ENCODE results near the gene IVD.

Gene IVD

GRCh38 chr15:40420071-40420713 is 14.6 kb downstream of the IVD start:
- Histone ChIP-seq H3K36me3 (ENCODE audit: control insufficient read depth, insufficient read depth, low read length) (peaks cover 24% of the 10 kb centered on the region), H3K27ac (ENCODE audit: low read depth, low read length, severe bottlenecking) (no peak overlapping the region), H3K9me3 (ENCODE audit: control insufficient read depth, low read length) (no peaks in the 10 kb centered on the region), H3K4me3 (ENCODE audit: extremely low read depth, insufficient read depth, low read length, poor library complexity, severe bottlenecking) (no peak overlapping the region), H3K4me1 (ENCODE audit: control insufficient read depth, insufficient read depth, low read length, poor library complexity, severe bottlenecking) (peaks cover 6% of the 10 kb centered on the region)
- WGBS, 2 experiments (ENCODE audit: insufficient coverage in 2 of 2): 92 to 100% methylated on average over 6 to 8 of the region's 11 CpGs

GRCh38 chr15:40420793-40421192 is 15.2 kb downstream of the IVD start:
- no peak overlapping the region for H3K27ac ChIP-seq (ENCODE audit: low read depth, low read length, severe bottlenecking)
- H3K9me3 ChIP-seq (ENCODE audit: control insufficient read depth, low read length): no peaks in the 10 kb centered on the region
- 93 to 100% methylated on average over 2 of the region's 3 CpGs for WGBS, 2 experiments (ENCODE audit: insufficient coverage in 2 of 2)
- peaks cover 6% of the 10 kb centered on the region for H3K4me1 ChIP-seq (ENCODE audit: control insufficient read depth, insufficient read depth, low read length, poor library complexity, severe bottlenecking)
- peaks cover 18% of the 10 kb centered on the region for H3K36me3 ChIP-seq (ENCODE audit: control insufficient read depth, insufficient read depth, low read length)
- H3K4me3 ChIP-seq (ENCODE audit: extremely low read depth, insufficient read depth, low read length, poor library complexity, severe bottlenecking): no peak overlapping the region

- Histone ChIP-seq H3K9me3 (ENCODE audit: control insufficient read depth, low read length) (no peaks in the 10 kb centered on the region), H3K27ac (ENCODE audit: low read depth, low read length, severe bottlenecking) (no peak overlapping the region), H3K4me3 (ENCODE audit: extremely low read depth, insufficient read depth, low read length, poor library complexity, severe bottlenecking) (no peak overlapping the region), H3K36me3 (ENCODE audit: control insufficient read depth, insufficient read depth, low read length) (peaks cover 11% of the 10 kb centered on the region), H3K4me1 (ENCODE audit: control insufficient read depth, insufficient read depth, low read length, poor library complexity, severe bottlenecking) (peaks cover 6% of the 10 kb centered on the region)
- 16 to 23% methylated on average over 24 to 29 of the region's 31 CpGs for whole genome bisulfite sequencing, 2 experiments (ENCODE audit: insufficient coverage in 2 of 2)
These were observed 15.9 kb downstream of the IVD start for GRCh38 chr15:40421246-40422157.

- H3K36me3 ChIP-seq (ENCODE audit: control insufficient read depth, insufficient read depth, low read length): no peaks in the 10 kb centered on the region
- WGBS, 2 experiments (ENCODE audit: insufficient coverage in 2 of 2): 71 to 79% methylated on average over 1 to 5 of the region's 6 CpGs
- H3K27ac ChIP-seq (ENCODE audit: low read depth, low read length, severe bottlenecking): no peak overlapping the region
- peaks cover 6% of the 10 kb centered on the region for H3K4me1 ChIP-seq (ENCODE audit: control insufficient read depth, insufficient read depth, low read length, poor library complexity, severe bottlenecking)
- no peak overlapping the region for H3K4me3 ChIP-seq (ENCODE audit: extremely low read depth, insufficient read depth, low read length, poor library complexity, severe bottlenecking)
- no peaks in the 10 kb centered on the region for H3K9me3 ChIP-seq (ENCODE audit: control insufficient read depth, low read length)
These were observed 19.0 kb downstream of the IVD start for GRCh38 chr15:40424483-40425115.

- Histone ChIP-seq H3K4me1 (ENCODE audit: control insufficient read depth, insufficient read depth, low read length, poor library complexity, severe bottlenecking) (peaks cover 6% of the 10 kb centered on the region), H3K4me3 (ENCODE audit: extremely low read depth, insufficient read depth, low read length, poor library complexity, severe bottlenecking) (no peak overlapping the region), H3K27ac (ENCODE audit: low read depth, low read length, severe bottlenecking) (no peak overlapping the region), H3K36me3 (ENCODE audit: control insufficient read depth, insufficient read depth, low read length) (no peaks in the 10 kb centered on the region), H3K9me3 (ENCODE audit: control insufficient read depth, low read length) (no peaks in the 10 kb centered on the region)
- 84 to 89% methylated on average over 4 of the region's 5 CpGs for WGBS, 2 experiments (ENCODE audit: insufficient coverage in 2 of 2)
These were observed 20.1 kb downstream of the IVD start for GRCh38 chr15:40425681-40426080.

GRCh38 chr15:40427188-40427587 is 21.6 kb downstream of the IVD start:
- Histone ChIP-seq H3K9me3 (ENCODE audit: control insufficient read depth, low read length) (no peaks in the 10 kb centered on the region), H3K27ac (ENCODE audit: low read depth, low read length, severe bottlenecking) (no peak overlapping the region), H3K36me3 (ENCODE audit: control insufficient read depth, insufficient read depth, low read length) (no peaks in the 10 kb centered on the region), H3K4me3 (ENCODE audit: extremely low read depth, insufficient read depth, low read length, poor library complexity, severe bottlenecking) (no peak overlapping the region), H3K4me1 (ENCODE audit: control insufficient read depth, insufficient read depth, low read length, poor library complexity, severe bottlenecking) (no peaks in the 10 kb centered on the region)
- 90 to 95% methylated on average over 7 to 8 of the region's 9 CpGs for WGBS, 2 experiments (ENCODE audit: insufficient coverage in 2 of 2)

- Histone ChIP-seq H3K4me3 (ENCODE audit: extremely low read depth, insufficient read depth, low read length, poor library complexity, severe bottlenecking) (no peak overlapping the region), H3K9me3 (ENCODE audit: control insufficient read depth, low read length) (no peaks in the 10 kb centered on the region), H3K36me3 (ENCODE audit: control insufficient read depth, insufficient read depth, low read length) (no peaks in the 10 kb centered on the region), H3K4me1 (ENCODE audit: control insufficient read depth, insufficient read depth, low read length, poor library complexity, severe bottlenecking) (no peaks in the 10 kb centered on the region), H3K27ac (ENCODE audit: low read depth, low read length, severe bottlenecking) (no peak overlapping the region)
- WGBS, 2 experiments (ENCODE audit: insufficient coverage in 2 of 2): 100% methylated on average over 2 of the region's 4 CpGs; no CpG with 5 or more reads in 1 of the 2 experiments
These were observed 22.6 kb downstream of the IVD start for GRCh38 chr15:40428185-40428584.

- no peaks in the 10 kb centered on the region for H3K36me3 ChIP-seq (ENCODE audit: control insufficient read depth, insufficient read depth, low read length)
- no peaks in the 10 kb centered on the region for H3K4me1 ChIP-seq (ENCODE audit: control insufficient read depth, insufficient read depth, low read length, poor library complexity, severe bottlenecking)
- H3K9me3 ChIP-seq (ENCODE audit: control insufficient read depth, low read length): no peaks in the 10 kb centered on the region
- H3K4me3 ChIP-seq (ENCODE audit: extremely low read depth, insufficient read depth, low read length, poor library complexity, severe bottlenecking): no peak overlapping the region
- no peak overlapping the region for H3K27ac ChIP-seq (ENCODE audit: low read depth, low read length, severe bottlenecking)
- 69 to 84% methylated on average over 4 to 5 of the region's 10 CpGs for WGBS, 2 experiments (ENCODE audit: insufficient coverage in 2 of 2)
These were observed 23.6 kb downstream of the IVD start for GRCh38 chr15:40429068-40429710.

- no peaks in the 10 kb centered on the region for H3K36me3 ChIP-seq (ENCODE audit: control insufficient read depth, insufficient read depth, low read length)
- no peaks in the 10 kb centered on the region for H3K9me3 ChIP-seq (ENCODE audit: control insufficient read depth, low read length)
- 53% methylated on average over 9 to 10 of the region's 10 CpGs for WGBS, 2 experiments (ENCODE audit: insufficient coverage in 2 of 2)
- H3K4me3 ChIP-seq (ENCODE audit: extremely low read depth, insufficient read depth, low read length, poor library complexity, severe bottlenecking): no peak overlapping the region
- H3K4me1 ChIP-seq (ENCODE audit: control insufficient read depth, insufficient read depth, low read length, poor library complexity, severe bottlenecking): no peaks in the 10 kb centered on the region
- H3K27ac ChIP-seq (ENCODE audit: low read depth, low read length, severe bottlenecking): no peak overlapping the region
These were observed 24.7 kb downstream of the IVD start for GRCh38 chr15:40430271-40430805.

GRCh38 chr15:40435023-40435709 is 29.6 kb downstream of the IVD start:
- WGBS, 2 experiments (ENCODE audit: insufficient coverage in 2 of 2): 62% methylated on average over 17 to 18 of the region's 20 CpGs
- no peaks in the 10 kb centered on the region for H3K36me3 ChIP-seq (ENCODE audit: control insufficient read depth, insufficient read depth, low read length)
- H3K4me1 ChIP-seq (ENCODE audit: control insufficient read depth, insufficient read depth, low read length, poor library complexity, severe bottlenecking): peaks cover 27% of the 10 kb centered on the region
- no peaks in the 10 kb centered on the region for H3K9me3 ChIP-seq (ENCODE audit: control insufficient read depth, low read length)
- peak overlapping the region; percentile 43 for H3K4me3 ChIP-seq (ENCODE audit: extremely low read depth, insufficient read depth, low read length, poor library complexity, severe bottlenecking)
- H3K27ac ChIP-seq (ENCODE audit: low read depth, low read length, severe bottlenecking): no peak overlapping the region

All from mesodermal cell (in vitro differentiated cells).